Heart left ventricle (tissue), 13 donors: Measurements from ENCODE around the gene NCK2.

Experiments used
- CTCF ChIP-seq, 12 donors: fragments of 200-600 bp; sonication (generic) in 4 of 12; IDR thresholded peaks; one replicate each; pipeline versions ENCODE4 v1.5.0 to v1.8.0; 2018 to 2022; ENCODE audit warnings: antibody characterized with exemption in 12 of 12, mild to moderate bottlenecking in 5 of 12
- POLR2A ChIP-seq, 2 donors: fragments of 450-650 bp; IDR thresholded peaks; one replicate each; pipeline ENCODE4 v1.6.1; 2017; ENCODE audit warnings: antibody characterized with exemption in 2 of 2, mild to moderate bottlenecking in 2 of 2, moderate library complexity in 2 of 2
- donor health status: ischemic (EF 13 %, LVEDD 7.1; RV severe dilation, severe dysfunction).
- donor health status: DM: no; HTN: yes; CAD: no.
- donor health status: DM: no; HTN: no; CAD: no.
- donor health status: ischemic (EF 25% LVEDD 6.9; RV normal size, moderate dysfunction).
- donor health status: ischemic (EF 25% LVEDD 5.7; RV mildly dilated, moderate dysfunction).
- donor health status: ischemic (EF 35%, LVEDD 5.7; RV mildly dilated, moderate dysfunction).
- donor health status: nonischemic (EF 11% LVEDD 7.7; RV severe dilation, severe dysfunction).
- donor health status: DM: yes; HTN: yes; CAD: no.
- donor health status: PGD.
- donor health status: ischemic (EF 29% LVEDD 5.4; RV normal size, mild dysfunction).
- donor health status: nonischemic (EF 23%, LVEDD 6.1; RV moderate dilation, normal function).

GRCh38 chr2:105822186-105822585 lies 77.5 kb downstream of the NCK2 start:
- TF ChIP-seq CTCF (IDR thresholded peaks at IDR 0.05) (no peak), POLR2A (IDR thresholded peaks at IDR 0.05) (no peak)
